ENCODE measurements around the gene PTPN11. TPM values are rescaled to one million over a fixed set of nuclear protein-coding genes. Genes with fewer than 3 reads are reported as not detected.

The PTPN11 gene
- polyA plus RNA-seq, 3 donors = 11.1 to 41.9 (median 28.8) TPM

- Mint-ChIP-seq H3K4me3 (no peak overlapping the region), H3K27ac (peak overlapping the region in 1 of 7 donors; percentile 4), H3K36me3 (peaks cover 74 to 79% of the 10 kb centered on the region in 2 donors), H3K27me3 (ENCODE audit: low read depth in 3 of 3) (no peaks in the 10 kb centered on the region), H3K4me1 (no peaks in the 10 kb centered on the region), H3K9me3 (peaks cover 0 to 8% (median 0%) of the 10 kb centered on the region in 7 donors)
- Histone ChIP-seq H3K36me3 (replicated peaks in 1 of 2; ENCODE audit: control insufficient read depth in 1 of 2, insufficient read depth in 2 of 2, low read length in 2 of 2) (peaks cover 59 to 88% of the 10 kb centered on the region in 2 donors), H3K9ac (ENCODE audit: insufficient read depth, low read length, poor library complexity, severe bottlenecking) (no peak overlapping the region), H4K20me1 (ENCODE audit: insufficient read depth, low read length) (no peaks in the 10 kb centered on the region), H3K79me2 (ENCODE audit: insufficient read depth, low read length) (no peaks in the 10 kb centered on the region), H3K27ac (ENCODE audit: low read depth in 1 of 2, low read length in 2 of 2) (no peak overlapping the region), H3K9me3 (replicated peaks in 1 of 2; ENCODE audit: control insufficient read depth in 1 of 2, insufficient read depth in 1 of 2, low read length in 2 of 2) (no peaks in the 10 kb centered on the region), H3K4me3 (replicated peaks in 1 of 3; ENCODE audit: low read depth in 2 of 3, low read length in 3 of 3) (no peak overlapping the region), H3K4me2 (replicated peaks; ENCODE audit: extremely low read depth, low read length, poor library complexity, severe bottlenecking) (no peak overlapping the region), H3K27me3 (ENCODE audit: control insufficient read depth in 2 of 2, insufficient read depth in 2 of 2, low read length in 2 of 2) (no peaks in the 10 kb centered on the region), H2AFZ (ENCODE audit: insufficient read depth, low read depth, low read length, poor library complexity, severe bottlenecking) (no peak overlapping the region), H3K4me1 (ENCODE audit: control insufficient read depth in 1 of 2, insufficient read depth in 2 of 2, low read length in 2 of 2) (no peaks in the 10 kb centered on the region)
- TF ChIP-seq, protein P1, sequence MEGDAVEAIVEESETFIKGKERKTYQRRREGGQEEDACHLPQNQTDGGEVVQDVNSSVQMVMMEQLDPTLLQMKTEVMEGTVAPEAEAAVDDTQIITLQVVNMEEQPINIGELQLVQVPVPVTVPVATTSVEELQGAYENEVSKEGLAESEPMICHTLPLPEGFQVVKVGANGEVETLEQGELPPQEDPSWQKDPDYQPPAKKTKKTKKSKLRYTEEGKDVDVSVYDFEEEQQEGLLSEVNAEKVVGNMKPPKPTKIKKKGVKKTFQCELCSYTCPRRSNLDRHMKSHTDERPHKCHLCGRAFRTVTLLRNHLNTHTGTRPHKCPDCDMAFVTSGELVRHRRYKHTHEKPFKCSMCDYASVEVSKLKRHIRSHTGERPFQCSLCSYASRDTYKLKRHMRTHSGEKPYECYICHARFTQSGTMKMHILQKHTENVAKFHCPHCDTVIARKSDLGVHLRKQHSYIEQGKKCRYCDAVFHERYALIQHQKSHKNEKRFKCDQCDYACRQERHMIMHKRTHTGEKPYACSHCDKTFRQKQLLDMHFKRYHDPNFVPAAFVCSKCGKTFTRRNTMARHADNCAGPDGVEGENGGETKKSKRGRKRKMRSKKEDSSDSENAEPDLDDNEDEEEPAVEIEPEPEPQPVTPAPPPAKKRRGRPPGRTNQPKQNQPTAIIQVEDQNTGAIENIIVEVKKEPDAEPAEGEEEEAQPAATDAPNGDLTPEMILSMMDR (IDR thresholded peaks at IDR 0.05) = no peak
- 76% methylated on average over 3 of the region's 4 CpGs for whole genome bisulfite sequencing (ENCODE audit: insufficient coverage)
- no peak for DNase-seq
- intact Hi-C loops (cut with micrococcal nuclease) = no loop called here
These were observed 84.8 kb downstream of the PTPN11 start for GRCh38 chr12:112503512-112503911.

- intact Hi-C loops (cut with micrococcal nuclease) = no loop called here
- Histone ChIP-seq H3K79me2 (ENCODE audit: insufficient read depth, low read length) (no peaks in the 10 kb centered on the region), H3K4me1 (ENCODE audit: control insufficient read depth in 1 of 2, insufficient read depth in 2 of 2, low read length in 2 of 2) (no peaks in the 10 kb centered on the region), H3K4me3 (replicated peaks in 1 of 3; ENCODE audit: low read depth in 2 of 3, low read length in 3 of 3) (no peak overlapping the region), H2AFZ (ENCODE audit: insufficient read depth, low read depth, low read length, poor library complexity, severe bottlenecking) (no peak overlapping the region), H3K9ac (ENCODE audit: insufficient read depth, low read length, poor library complexity, severe bottlenecking) (no peak overlapping the region), H4K20me1 (ENCODE audit: insufficient read depth, low read length) (no peaks in the 10 kb centered on the region), H3K27me3 (ENCODE audit: control insufficient read depth in 2 of 2, insufficient read depth in 2 of 2, low read length in 2 of 2) (no peaks in the 10 kb centered on the region), H3K4me2 (replicated peaks; ENCODE audit: extremely low read depth, low read length, poor library complexity, severe bottlenecking) (no peak overlapping the region), H3K27ac (ENCODE audit: low read depth in 1 of 2, low read length in 2 of 2) (no peak overlapping the region), H3K9me3 (replicated peaks in 1 of 2; ENCODE audit: control insufficient read depth in 1 of 2, insufficient read depth in 1 of 2, low read length in 2 of 2) (no peaks in the 10 kb centered on the region), H3K36me3 (replicated peaks in 1 of 2; ENCODE audit: control insufficient read depth in 1 of 2, insufficient read depth in 2 of 2, low read length in 2 of 2) (peaks cover 51 to 84% of the 10 kb centered on the region in 2 donors)
- H3K27me3 Mint-ChIP-seq (ENCODE audit: low read depth in 3 of 3) = no peaks in the 10 kb centered on the region
- H3K9me3 Mint-ChIP-seq = peaks cover 0 to 8% (median 0%) of the 10 kb centered on the region in 7 donors
- peaks cover 78% of the 10 kb centered on the region in 2 donors for H3K36me3 Mint-ChIP-seq
- peak overlapping the region in 1 of 7 donors; percentile 52 for H3K27ac Mint-ChIP-seq
- H3K4me3 Mint-ChIP-seq = no peak overlapping the region
- H3K4me1 Mint-ChIP-seq = no peaks in the 10 kb centered on the region
- TF ChIP-seq, protein P1 (IDR thresholded peaks at IDR 0.05) = no peak
- 99% methylated on average over 6 of the region's 6 CpGs for WGBS (ENCODE audit: insufficient coverage)
- no peak for DNase-seq
These were observed 87.9 kb downstream of the PTPN11 start for GRCh38 chr12:112506513-112507166.

Measured in CD14-positive monocyte (primary cell).